ENCODE measurements around the gene TMEM176B.
"Not testable (repeated sequence)": the region's sequence is repeated elsewhere in the genome, so short reads cannot be mapped to it uniquely, and the experiment has no call there.

The TMEM176B gene

DNA sequence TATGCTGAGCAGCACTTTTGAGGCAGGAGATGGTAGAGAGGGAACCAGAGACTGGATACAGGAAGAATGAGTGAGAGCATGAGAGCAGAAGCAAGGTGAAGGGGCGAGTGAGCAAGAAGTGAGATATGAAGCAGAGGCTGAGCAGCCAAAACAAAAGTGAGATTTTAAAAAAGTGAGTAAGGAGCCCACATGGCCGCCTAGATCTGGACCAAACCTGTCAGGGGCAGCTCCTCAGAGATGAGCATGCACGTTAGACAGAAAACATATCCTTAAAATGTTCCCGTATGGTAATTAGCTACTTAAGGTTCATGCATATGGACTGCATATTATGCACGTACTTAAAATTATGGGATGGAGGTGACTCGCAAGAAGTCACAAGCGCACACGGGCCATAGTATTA lies 22.9 kb upstream of the TMEM176B start:
- DNase-seq (ENCODE audit: low spot score): no peak

DNA sequence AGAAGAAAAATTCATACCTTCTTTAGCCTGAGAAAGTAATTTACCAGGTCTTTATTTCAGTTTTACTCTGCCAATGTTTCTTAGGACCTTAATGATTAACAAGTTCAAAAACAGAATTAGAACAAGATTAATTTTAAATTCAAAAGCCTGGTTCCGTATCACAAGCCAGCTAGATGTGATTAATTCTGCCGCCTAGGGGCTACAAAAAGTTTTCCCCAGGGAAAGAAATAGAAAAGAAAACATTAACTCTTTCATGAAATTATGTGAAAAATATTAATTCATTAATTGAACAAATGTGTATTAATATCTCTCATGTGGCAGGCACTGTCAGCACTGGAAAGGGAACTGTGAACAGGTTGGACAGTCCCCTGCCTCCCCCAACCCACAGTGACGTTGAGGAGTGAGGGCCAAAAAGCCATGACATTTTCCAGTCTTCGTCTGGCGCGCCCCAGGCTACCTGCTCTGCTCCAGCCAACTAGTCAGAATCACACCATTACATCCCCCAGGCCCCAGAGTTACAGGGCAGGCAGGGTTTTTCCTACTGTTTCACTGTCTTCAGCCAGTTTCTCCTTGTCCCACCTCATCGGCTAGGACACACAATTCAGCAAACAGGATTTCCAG lies 20.5 kb upstream of the TMEM176B start:
- DNase-seq (ENCODE audit: low spot score): no peak

GRCh38 chr7:150820148-150820547 lies 20.0 kb upstream of the TMEM176B start:
- DNase-seq (ENCODE audit: low spot score): no peak

GRCh38 chr7:150818971-150819370 lies 18.8 kb upstream of the TMEM176B start:
- DNase-seq (ENCODE audit: low spot score): no peak

DNA sequence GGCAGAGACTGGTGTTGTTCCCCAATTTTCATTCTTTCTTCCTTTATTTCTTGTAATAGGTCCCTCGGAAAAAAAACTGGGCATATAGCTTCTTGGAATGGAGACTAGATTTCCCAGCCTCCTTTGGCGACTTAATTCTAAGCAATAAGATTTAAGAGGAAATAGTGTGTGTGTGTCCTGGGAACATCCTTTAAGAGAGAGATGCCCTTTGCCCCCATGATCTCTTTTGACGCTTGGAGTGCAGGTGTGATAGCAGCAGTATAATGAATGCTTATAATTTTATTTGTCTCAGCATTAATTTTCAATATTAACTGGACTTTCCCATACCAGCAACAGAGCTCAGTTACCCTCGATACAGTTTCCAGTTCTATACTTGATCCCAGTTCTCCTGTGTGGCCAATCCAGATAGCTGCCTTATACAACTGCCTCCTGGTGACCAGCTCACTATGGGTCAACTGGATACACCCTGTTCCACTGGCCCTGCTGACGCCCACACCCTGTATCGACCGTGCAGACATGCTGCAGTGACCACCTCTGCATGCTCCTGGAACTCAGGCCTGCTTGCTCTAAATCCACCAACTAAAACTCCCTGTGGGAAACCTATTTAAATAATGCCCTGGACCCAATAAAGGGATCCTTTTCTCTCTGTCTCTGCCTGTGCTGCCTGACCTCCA lies 14.3 kb upstream of the TMEM176B start:
- DNase-seq (ENCODE audit: low spot score): no peak

DNA sequence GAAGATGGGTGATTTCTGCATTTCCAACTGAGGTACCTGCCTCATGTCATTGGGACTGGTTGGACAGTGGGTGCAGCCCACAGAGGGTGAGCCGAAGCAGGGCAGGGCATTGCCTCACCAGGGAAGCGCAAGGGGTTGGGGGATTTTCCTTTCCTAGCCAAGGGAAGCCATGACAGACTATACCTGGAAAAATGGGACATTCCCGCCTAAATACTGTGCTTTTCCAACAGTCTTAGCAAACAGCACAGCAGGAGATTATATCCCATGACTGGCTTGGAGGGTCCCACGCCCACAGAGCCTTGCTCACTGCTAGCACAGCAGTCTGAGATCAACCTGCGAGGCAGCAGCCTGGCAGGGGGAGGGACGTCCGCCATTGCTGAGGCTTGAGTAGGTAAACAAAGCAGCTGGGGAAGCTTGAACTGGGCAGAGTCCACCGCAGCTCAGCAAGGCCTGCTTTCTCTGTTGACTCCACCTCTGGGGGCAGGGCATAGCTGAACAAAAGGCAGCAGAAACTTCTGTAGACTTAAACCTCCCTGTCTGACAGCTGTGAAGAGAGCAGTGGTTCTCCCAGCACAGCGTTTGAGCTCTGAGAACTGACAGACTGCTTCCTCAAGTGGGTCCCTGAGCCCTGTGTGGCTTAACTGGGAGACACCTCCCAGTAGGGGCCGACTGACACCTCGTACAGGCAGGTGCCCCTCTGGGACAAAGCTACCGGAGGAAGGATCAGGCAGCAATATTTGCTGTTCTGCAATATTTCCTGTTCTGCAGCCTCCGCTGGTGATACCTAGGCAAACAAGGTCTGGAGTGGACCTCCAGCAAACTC lies 7.7 kb upstream of the TMEM176B start:
- DNase-seq (ENCODE audit: low spot score): not testable (repeated sequence)

- no peak for DNase-seq (ENCODE audit: low spot score)
Measured at GRCh38 chr7:150806863-150807262, 6.7 kb upstream of the TMEM176B start.

- DNase-seq (ENCODE audit: low spot score): no peak
Measured at GRCh38 chr7:150806454-150806853, 6.3 kb upstream of the TMEM176B start.

DNA sequence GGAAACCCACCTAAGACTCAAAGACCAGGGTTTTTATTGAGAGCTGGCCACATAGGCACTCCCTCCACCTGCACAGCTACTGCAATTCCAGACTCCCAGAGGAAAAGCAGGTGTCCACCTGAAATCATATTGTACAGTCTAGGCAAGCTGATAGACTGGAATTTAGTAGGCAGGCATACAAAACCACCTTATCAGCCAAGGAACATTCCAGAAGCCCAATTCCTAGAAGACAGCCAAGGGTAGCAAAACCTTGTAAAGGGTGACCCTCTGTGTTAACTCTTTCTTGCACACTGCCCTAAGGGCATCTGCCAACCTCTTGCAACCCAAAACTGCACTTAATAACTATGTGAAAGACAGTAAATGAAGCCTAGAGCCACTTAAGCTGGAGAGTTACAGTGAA lies 5.7 kb upstream of the TMEM176B start:
- DNase-seq (ENCODE audit: low spot score): no peak

DNA sequence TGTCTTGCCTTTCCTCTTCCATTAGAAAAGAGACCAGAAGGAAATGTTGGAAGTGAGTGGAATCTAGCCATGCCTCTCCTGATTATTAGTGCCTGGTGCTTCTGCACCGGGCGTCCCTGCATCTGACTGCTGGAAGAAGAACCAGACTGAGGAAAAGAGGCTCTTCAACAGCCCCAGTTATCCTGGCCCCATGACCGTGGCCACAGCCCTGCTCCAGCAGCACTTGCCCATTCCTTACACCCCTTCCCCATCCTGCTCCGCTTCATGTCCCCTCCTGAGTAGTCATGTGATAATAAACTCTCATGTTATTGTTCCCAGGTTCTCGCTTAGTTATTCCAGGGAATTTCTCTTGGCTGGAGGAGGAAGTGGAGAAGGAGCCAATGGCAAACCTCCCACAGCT lies 4.6 kb upstream of the TMEM176B start:
- no peak for DNase-seq (ENCODE audit: low spot score)

DNA sequence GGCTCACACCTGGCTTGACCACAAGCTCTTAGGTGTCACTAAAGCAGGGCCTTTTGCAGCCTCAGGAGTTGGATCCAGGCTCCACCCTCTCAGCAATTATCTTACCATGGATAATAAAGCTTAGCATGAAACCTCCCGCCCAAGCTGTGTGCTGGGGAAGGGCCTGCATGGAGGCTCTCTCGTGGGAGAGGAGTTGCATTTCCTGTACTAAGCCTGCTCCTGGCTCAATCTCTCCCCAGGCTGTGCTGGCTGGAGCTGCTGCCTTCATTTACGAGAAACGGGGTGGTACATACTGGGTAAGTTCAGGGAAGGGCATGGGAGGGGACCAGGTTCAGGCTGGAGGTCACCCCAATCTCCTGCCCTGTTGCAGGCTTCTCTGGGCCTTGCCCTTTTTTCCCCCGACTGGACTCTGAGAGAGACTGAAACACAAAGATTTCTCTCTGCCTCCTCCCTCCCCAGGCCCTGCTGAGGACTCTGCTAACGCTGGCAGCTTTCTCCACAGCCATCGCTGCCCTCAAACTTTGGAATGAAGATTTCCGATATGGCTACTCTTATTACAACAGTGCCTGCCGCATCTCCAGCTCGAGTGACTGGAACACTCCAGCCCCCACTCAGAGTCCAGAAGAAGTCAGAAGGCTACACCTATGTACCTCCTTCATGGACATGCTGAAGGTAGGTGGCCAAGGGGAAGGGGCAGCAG lies 3.1 kb upstream of the TMEM176B start:
- no peak for DNase-seq (ENCODE audit: low spot score)

DNA sequence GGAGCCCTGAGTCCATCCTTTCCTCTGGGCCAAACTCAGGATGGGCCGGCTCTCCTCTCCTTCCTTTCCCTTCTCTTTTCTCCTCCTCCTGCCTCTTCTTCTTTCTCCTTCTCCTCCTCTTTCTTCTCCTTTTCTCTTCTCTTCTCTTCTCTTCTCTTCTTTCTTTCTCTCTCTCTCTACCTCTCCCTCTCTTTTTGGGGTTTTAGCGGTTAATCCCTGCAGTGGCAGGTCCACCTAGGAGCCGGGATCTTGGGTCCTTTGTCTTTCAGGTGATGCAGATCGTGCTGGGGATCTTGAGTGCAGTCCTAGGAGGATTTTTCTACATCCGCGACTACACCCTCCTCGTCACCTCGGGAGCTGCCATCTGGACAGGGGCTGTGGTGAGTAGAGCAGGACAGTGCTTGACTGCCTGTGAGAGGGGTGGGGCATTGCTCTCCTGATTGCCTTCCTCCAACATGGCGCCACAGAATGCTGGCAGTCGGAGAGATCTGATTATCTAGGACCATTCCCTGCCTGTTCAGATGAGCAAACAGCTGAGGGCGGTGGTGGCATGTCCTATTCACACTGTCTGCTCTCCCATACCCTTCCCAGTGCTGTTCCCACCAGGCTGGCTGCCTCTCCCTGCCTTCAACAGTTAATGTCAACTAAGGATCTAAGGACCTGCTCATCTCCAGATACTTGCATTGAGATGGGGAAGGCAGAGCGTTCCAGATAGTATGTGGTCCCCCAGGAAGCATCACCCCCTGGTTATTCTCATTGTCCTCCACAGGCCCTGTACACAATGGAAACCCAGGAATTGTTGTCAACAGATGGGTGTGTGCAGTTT lies 2.0 kb upstream of the TMEM176B start:
- no peak for DNase-seq (ENCODE audit: low spot score)

DNA sequence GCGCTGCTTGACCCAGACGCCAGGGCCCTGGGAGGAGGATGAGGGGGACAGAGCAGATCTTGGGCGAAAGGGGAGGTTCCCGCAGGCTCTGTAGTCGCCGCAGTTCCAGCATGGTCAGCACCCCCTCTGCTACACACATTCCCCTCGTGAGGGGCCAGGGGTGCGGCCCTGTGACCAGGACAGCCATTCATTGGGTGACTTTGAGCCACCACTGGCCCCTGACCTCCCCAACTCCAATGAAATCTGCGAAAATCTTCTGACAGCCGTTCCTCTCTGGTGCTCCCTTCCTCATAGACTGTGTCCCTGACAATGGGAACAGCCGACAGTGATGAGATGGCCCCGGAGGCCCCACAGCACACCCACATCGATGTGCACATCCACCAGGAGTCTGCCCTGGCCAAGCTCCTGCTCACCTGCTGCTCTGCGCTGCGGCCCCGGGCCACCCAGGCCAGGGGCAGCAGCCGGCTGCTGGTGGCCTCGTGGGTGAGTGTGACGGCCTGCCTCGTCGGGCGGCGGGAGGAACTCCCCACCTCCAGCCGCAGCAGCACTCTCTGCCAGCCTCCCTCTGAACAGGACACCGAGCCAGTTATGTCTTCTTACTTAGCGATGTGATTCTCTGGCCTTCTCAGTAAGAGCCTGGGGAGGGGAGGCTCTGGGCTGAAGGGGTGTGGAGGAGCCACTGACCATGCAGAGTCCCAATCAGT lies 1.2 kb upstream of the TMEM176B start:
- DNase-seq (ENCODE audit: low spot score): no peak

- no peak for DNase-seq (ENCODE audit: low spot score)
Measured at GRCh38 chr7:150800581-150801241, 547 bp upstream of the TMEM176B start, which contains the start of gene TMEM176A. Gene TMEM176A, plus strand, starts transcription at chr7:150800769. Its CDS starts 782 bp downstream, at chr7:150801551.

DNA sequence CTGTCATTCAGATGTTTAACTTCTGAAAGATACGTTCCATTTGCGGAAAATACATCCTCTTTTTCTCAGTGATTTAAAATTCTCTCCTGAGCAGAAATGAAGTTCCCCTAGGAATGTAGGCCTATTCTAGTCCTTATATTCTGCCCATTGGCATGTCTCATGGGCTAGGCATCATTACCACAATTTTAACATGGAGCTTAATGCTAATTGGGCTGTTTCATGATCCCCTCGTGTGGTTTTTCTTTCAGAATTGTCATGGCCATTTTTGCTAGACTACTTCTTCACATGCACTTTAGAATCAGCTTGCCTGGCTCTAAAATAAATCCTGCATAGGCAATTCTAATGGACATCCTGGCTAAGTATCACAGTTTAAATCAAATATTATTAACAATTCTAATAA lies 1.0 kb downstream of the TMEM176B start:
- DNase-seq (ENCODE audit: low spot score): no peak

- DNase-seq (ENCODE audit: low spot score): no peak
Measured at GRCh38 chr7:150797661-150798060, 2.5 kb downstream of the TMEM176B start.

DNA sequence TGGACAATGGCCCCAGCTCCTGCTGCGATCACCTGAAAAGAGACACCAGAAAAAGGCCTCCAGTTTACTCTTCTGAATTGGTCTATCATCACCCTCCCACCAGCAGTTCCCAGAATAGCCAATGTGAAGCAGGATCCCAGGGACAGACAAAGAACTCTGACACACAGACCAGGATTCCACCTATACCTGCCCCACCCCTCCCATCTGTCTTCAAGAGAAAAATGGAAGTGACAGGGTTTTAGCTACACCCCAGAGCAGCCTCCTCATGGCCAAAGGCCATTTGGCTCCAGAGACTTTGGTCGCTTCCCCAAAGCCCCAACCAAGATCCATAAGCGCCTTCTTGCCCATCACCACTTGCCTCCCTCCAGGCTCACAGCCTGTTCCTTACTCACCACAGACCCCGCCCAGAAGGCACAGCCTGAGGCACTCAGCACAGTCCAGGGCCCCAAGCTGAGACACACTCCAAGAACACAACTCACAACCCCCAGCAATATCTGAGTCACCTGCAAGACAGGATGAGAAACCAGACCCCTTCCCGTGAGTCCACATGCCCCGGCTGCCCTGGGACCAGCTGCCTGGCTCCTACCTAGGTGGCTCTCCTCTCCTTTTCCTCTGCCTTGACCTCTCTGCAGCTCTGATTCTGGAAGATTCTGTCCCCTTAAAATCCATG lies 6.5 kb downstream of the TMEM176B start:
- no peak for DNase-seq (ENCODE audit: low spot score)

GRCh38 chr7:150791746-150792452 lies 8.3 kb downstream of the TMEM176B start:
- no peak for DNase-seq (ENCODE audit: low spot score)

- DNase-seq (ENCODE audit: low spot score): no peak
Measured at GRCh38 chr7:150791304-150791703, 8.9 kb downstream of the TMEM176B start.
